RCC 7860 (cell line): ENCODE data around the gene ABCC4.
A peak's percentile ranks its signal among the peaks of the same experiment; 100 is the strongest.

Experiments
- DNase-seq: peaks from one replicate; pipeline ENCODE4 v3.0.0-alpha.2; 2015; ENCODE audit warnings: low spot score
- FAIRE-seq: peaks from 2 replicates; lab custom pipeline; 2012; peaks lifted over from hg19 to GRCh38; lab: Jason Lieb, UNC

ABCC4 gene

GRCh38 chr13:95075506-95075905, 225.7 kb downstream of the ABCC4 start:
- DNase-seq (no peak), FAIRE-seq (no peak)

GRCh38 chr13:95074820-95075219, 226.4 kb downstream of the ABCC4 start:
- no peak for FAIRE-seq

GRCh38 chr13:95073747-95074311, 227.4 kb downstream of the ABCC4 start:
- no peak for FAIRE-seq
- no peak for DNase-seq

More at GRCh38 chr13:95074820-95075219, 226.4 kb downstream of the ABCC4 start:
- no peak for DNase-seq

- peak; percentile 16 for DNase-seq
- no peak for FAIRE-seq
Measured at GRCh38 chr13:95067303-95067702, 233.9 kb downstream of the ABCC4 start.

- FAIRE-seq (no peak), DNase-seq (no peak)
Measured at GRCh38 chr13:95060014-95060519, 241.2 kb downstream of the ABCC4 start.

- no peak for FAIRE-seq
Measured at GRCh38 chr13:95059306-95059705, 241.9 kb downstream of the ABCC4 start.

GRCh38 chr13:95058680-95059079, 242.6 kb downstream of the ABCC4 start:
- DNase-seq (no peak), FAIRE-seq (no peak)

More at GRCh38 chr13:95059306-95059705, 241.9 kb downstream of the ABCC4 start:
- DNase-seq: no peak

GRCh38 chr13:95056266-95056665, 245.0 kb downstream of the ABCC4 start:
- DNase-seq: no peak
- no peak for FAIRE-seq

GRCh38 chr13:95050800-95051615, 250.2 kb downstream of the ABCC4 start:
- no peak for FAIRE-seq
- no peak for DNase-seq

- no peak for FAIRE-seq
Measured at GRCh38 chr13:95049772-95050171, 251.5 kb downstream of the ABCC4 start.

GRCh38 chr13:95044452-95045205, 256.6 kb downstream of the ABCC4 start:
- FAIRE-seq: no peak
- DNase-seq: no peak

More at GRCh38 chr13:95049772-95050171, 251.5 kb downstream of the ABCC4 start:
- no peak for DNase-seq

GRCh38 chr13:95039415-95039814, 261.8 kb downstream of the ABCC4 start:
- DNase-seq: no peak

GRCh38 chr13:95038949-95039348, 262.3 kb downstream of the ABCC4 start:
- no peak for FAIRE-seq
- DNase-seq: no peak

More at GRCh38 chr13:95039415-95039814, 261.8 kb downstream of the ABCC4 start:
- FAIRE-seq: no peak

- FAIRE-seq (no peak), DNase-seq (no peak)
Measured at GRCh38 chr13:95035311-95036109, 265.7 kb downstream of the ABCC4 start.

GRCh38 chr13:95033890-95034289, 267.4 kb downstream of the ABCC4 start:
- no peak for DNase-seq
- no peak for FAIRE-seq

GRCh38 chr13:95032121-95032520, 269.1 kb downstream of the ABCC4 start:
- DNase-seq (no peak), FAIRE-seq (no peak)

- no peak for FAIRE-seq
Measured at GRCh38 chr13:95030821-95031343, 270.4 kb downstream of the ABCC4 start.

GRCh38 chr13:95027638-95028037, 273.6 kb downstream of the ABCC4 start:
- FAIRE-seq (no peak), DNase-seq (no peak)

More at GRCh38 chr13:95030821-95031343, 270.4 kb downstream of the ABCC4 start:
- DNase-seq: no peak

GRCh38 chr13:95025116-95025515, 276.1 kb downstream of the ABCC4 start:
- FAIRE-seq (no peak), DNase-seq (no peak)

- FAIRE-seq (no peak), DNase-seq (no peak)
Measured at GRCh38 chr13:95023405-95023804, 277.8 kb downstream of the ABCC4 start.
